ENCODE measurements around the gene SRPK2.

SRPK2 gene

GRCh38 chr7:105229641-105230040, 159.1 kb downstream of the SRPK2 start:
- no peak overlapping the region for H3K27ac Mint-ChIP-seq
- peaks cover 2% of the 10 kb centered on the region for H3K36me3 Mint-ChIP-seq (ENCODE audit: low read depth)
- peaks cover 8% of the 10 kb centered on the region for H3K4me1 Mint-ChIP-seq (ENCODE audit: low read depth)
- H3K9me3 Mint-ChIP-seq: peaks cover 5% of the 10 kb centered on the region
- no peak overlapping the region for H3K4me3 Mint-ChIP-seq
- H3K27me3 Mint-ChIP-seq (ENCODE audit: low read depth): no peaks in the 10 kb centered on the region

GRCh38 chr7:105228555-105228954, 160.2 kb downstream of the SRPK2 start:
- no peak overlapping the region for H3K27ac Mint-ChIP-seq

GRCh38 chr7:105227391-105227790, 161.3 kb downstream of the SRPK2 start:
- Mint-ChIP-seq H3K4me3 (no peak overlapping the region), H3K4me1 (ENCODE audit: low read depth) (peaks cover 12% of the 10 kb centered on the region), H3K9me3 (peaks cover 5% of the 10 kb centered on the region), H3K27me3 (ENCODE audit: low read depth) (no peaks in the 10 kb centered on the region), H3K36me3 (ENCODE audit: low read depth) (peaks cover 3% of the 10 kb centered on the region), H3K27ac (no peak overlapping the region)

More at GRCh38 chr7:105228555-105228954, 160.2 kb downstream of the SRPK2 start:
- peaks cover 2% of the 10 kb centered on the region for H3K36me3 Mint-ChIP-seq (ENCODE audit: low read depth)
- peaks cover 5% of the 10 kb centered on the region for H3K9me3 Mint-ChIP-seq
- H3K27me3 Mint-ChIP-seq (ENCODE audit: low read depth): no peaks in the 10 kb centered on the region
- H3K4me3 Mint-ChIP-seq: no peak overlapping the region
- peaks cover 9% of the 10 kb centered on the region for H3K4me1 Mint-ChIP-seq (ENCODE audit: low read depth)

- no peak overlapping the region for H3K4me3 Mint-ChIP-seq
Measured at GRCh38 chr7:105224884-105225651, 163.7 kb downstream of the SRPK2 start.

GRCh38 chr7:105222953-105223352, 165.8 kb downstream of the SRPK2 start:
- Mint-ChIP-seq H3K27me3 (ENCODE audit: low read depth) (no peaks in the 10 kb centered on the region), H3K4me3 (no peak overlapping the region), H3K9me3 (peaks cover 5% of the 10 kb centered on the region), H3K27ac (no peak overlapping the region), H3K4me1 (ENCODE audit: low read depth) (peaks cover 12% of the 10 kb centered on the region), H3K36me3 (ENCODE audit: low read depth) (peaks cover 3% of the 10 kb centered on the region)

More at GRCh38 chr7:105224884-105225651, 163.7 kb downstream of the SRPK2 start:
- Mint-ChIP-seq H3K36me3 (ENCODE audit: low read depth) (peaks cover 3% of the 10 kb centered on the region), H3K9me3 (peaks cover 5% of the 10 kb centered on the region), H3K27ac (no peak overlapping the region), H3K4me1 (ENCODE audit: low read depth) (peaks cover 12% of the 10 kb centered on the region), H3K27me3 (ENCODE audit: low read depth) (no peaks in the 10 kb centered on the region)

- Mint-ChIP-seq H3K27ac (no peak overlapping the region), H3K4me1 (ENCODE audit: low read depth) (peaks cover 9% of the 10 kb centered on the region), H3K27me3 (ENCODE audit: low read depth) (no peaks in the 10 kb centered on the region), H3K9me3 (no peaks in the 10 kb centered on the region), H3K4me3 (no peak overlapping the region), H3K36me3 (ENCODE audit: low read depth) (peaks cover 4% of the 10 kb centered on the region)
Measured at GRCh38 chr7:105219771-105220160, 169.0 kb downstream of the SRPK2 start.

- Mint-ChIP-seq H3K4me1 (ENCODE audit: low read depth) (peaks cover 6% of the 10 kb centered on the region), H3K9me3 (no peaks in the 10 kb centered on the region), H3K4me3 (no peak overlapping the region), H3K27me3 (ENCODE audit: low read depth) (no peaks in the 10 kb centered on the region), H3K27ac (no peak overlapping the region), H3K36me3 (ENCODE audit: low read depth) (peaks cover 4% of the 10 kb centered on the region)
Measured at GRCh38 chr7:105218939-105219770, 169.6 kb downstream of the SRPK2 start.

- Mint-ChIP-seq H3K27ac (no peak overlapping the region), H3K9me3 (no peaks in the 10 kb centered on the region), H3K27me3 (ENCODE audit: low read depth) (no peaks in the 10 kb centered on the region), H3K4me1 (ENCODE audit: low read depth) (peaks cover 7% of the 10 kb centered on the region), H3K4me3 (no peak overlapping the region), H3K36me3 (ENCODE audit: low read depth) (peaks cover 6% of the 10 kb centered on the region)
Measured at GRCh38 chr7:105218215-105218614, 170.5 kb downstream of the SRPK2 start.

GRCh38 chr7:105216786-105217185, 171.9 kb downstream of the SRPK2 start:
- Mint-ChIP-seq H3K36me3 (ENCODE audit: low read depth) (peaks cover 6% of the 10 kb centered on the region), H3K9me3 (no peaks in the 10 kb centered on the region), H3K27ac (no peak overlapping the region), H3K4me3 (no peak overlapping the region), H3K4me1 (ENCODE audit: low read depth) (peaks cover 8% of the 10 kb centered on the region), H3K27me3 (ENCODE audit: low read depth) (no peaks in the 10 kb centered on the region)

- Mint-ChIP-seq H3K36me3 (ENCODE audit: low read depth) (peaks cover 6% of the 10 kb centered on the region), H3K27ac (no peak overlapping the region), H3K27me3 (ENCODE audit: low read depth) (no peaks in the 10 kb centered on the region), H3K9me3 (no peaks in the 10 kb centered on the region), H3K4me3 (no peak overlapping the region), H3K4me1 (ENCODE audit: low read depth) (peaks cover 12% of the 10 kb centered on the region)
Measured at GRCh38 chr7:105215821-105216220, 172.9 kb downstream of the SRPK2 start.

GRCh38 chr7:105215182-105215581, 173.5 kb downstream of the SRPK2 start:
- Mint-ChIP-seq H3K27ac (no peak overlapping the region), H3K36me3 (ENCODE audit: low read depth) (peaks cover 6% of the 10 kb centered on the region), H3K27me3 (ENCODE audit: low read depth) (no peaks in the 10 kb centered on the region), H3K4me1 (ENCODE audit: low read depth) (peaks cover 18% of the 10 kb centered on the region), H3K4me3 (no peak overlapping the region), H3K9me3 (no peaks in the 10 kb centered on the region)

GRCh38 chr7:105213611-105214010, 175.1 kb downstream of the SRPK2 start:
- Mint-ChIP-seq H3K4me3 (no peak overlapping the region), H3K36me3 (ENCODE audit: low read depth) (peaks cover 6% of the 10 kb centered on the region), H3K27ac (no peak overlapping the region), H3K4me1 (ENCODE audit: low read depth) (peaks cover 29% of the 10 kb centered on the region), H3K9me3 (no peaks in the 10 kb centered on the region), H3K27me3 (ENCODE audit: low read depth) (no peaks in the 10 kb centered on the region)

GRCh38 chr7:105212212-105212611, 176.5 kb downstream of the SRPK2 start:
- H3K27me3 Mint-ChIP-seq (ENCODE audit: low read depth): no peaks in the 10 kb centered on the region
- H3K4me1 Mint-ChIP-seq (ENCODE audit: low read depth): peaks cover 32% of the 10 kb centered on the region
- no peak overlapping the region for H3K27ac Mint-ChIP-seq

GRCh38 chr7:105210721-105211205, 178.0 kb downstream of the SRPK2 start:
- H3K36me3 Mint-ChIP-seq (ENCODE audit: low read depth): peaks cover 6% of the 10 kb centered on the region
- no peaks in the 10 kb centered on the region for H3K9me3 Mint-ChIP-seq
- H3K27me3 Mint-ChIP-seq (ENCODE audit: low read depth): no peaks in the 10 kb centered on the region
- H3K27ac Mint-ChIP-seq: no peak overlapping the region
- peaks cover 42% of the 10 kb centered on the region for H3K4me1 Mint-ChIP-seq (ENCODE audit: low read depth)
- H3K4me3 Mint-ChIP-seq: no peak overlapping the region

More at GRCh38 chr7:105212212-105212611, 176.5 kb downstream of the SRPK2 start:
- H3K9me3 Mint-ChIP-seq: no peaks in the 10 kb centered on the region
- peaks cover 6% of the 10 kb centered on the region for H3K36me3 Mint-ChIP-seq (ENCODE audit: low read depth)
- no peak overlapping the region for H3K4me3 Mint-ChIP-seq

GRCh38 chr7:105209870-105210269, 178.9 kb downstream of the SRPK2 start:
- Mint-ChIP-seq H3K4me3 (no peak overlapping the region), H3K4me1 (ENCODE audit: low read depth) (peaks cover 47% of the 10 kb centered on the region), H3K36me3 (ENCODE audit: low read depth) (peaks cover 3% of the 10 kb centered on the region), H3K9me3 (no peaks in the 10 kb centered on the region), H3K27me3 (ENCODE audit: low read depth) (no peaks in the 10 kb centered on the region), H3K27ac (no peak overlapping the region)

Data from T-helper 1 cell treated with Interleukin-12 subunit alpha and Interleukin-12 subunit beta and Interleukin-4 antibody, amounts not matched to agents 30 μg/mL and 1 μg/mL, for 36 hours (primary cell).